HG03064 (cell line): Measurements from ENCODE around the gene ATP2A3.
"Not testable (repeated sequence)": the region's sequence is repeated elsewhere in the genome, so short reads cannot be mapped to it uniquely, and the experiment has no call there.

Source experiments
- ATAC-seq: cut with Tn5 transposase; IDR thresholded peaks from one replicate; pipeline ENCODE4 v1.9.1; 2021; ENCODE audit warnings: low read depth; ENCODE audit not compliant: unreplicated experiment

The ATP2A3 gene

DNA sequence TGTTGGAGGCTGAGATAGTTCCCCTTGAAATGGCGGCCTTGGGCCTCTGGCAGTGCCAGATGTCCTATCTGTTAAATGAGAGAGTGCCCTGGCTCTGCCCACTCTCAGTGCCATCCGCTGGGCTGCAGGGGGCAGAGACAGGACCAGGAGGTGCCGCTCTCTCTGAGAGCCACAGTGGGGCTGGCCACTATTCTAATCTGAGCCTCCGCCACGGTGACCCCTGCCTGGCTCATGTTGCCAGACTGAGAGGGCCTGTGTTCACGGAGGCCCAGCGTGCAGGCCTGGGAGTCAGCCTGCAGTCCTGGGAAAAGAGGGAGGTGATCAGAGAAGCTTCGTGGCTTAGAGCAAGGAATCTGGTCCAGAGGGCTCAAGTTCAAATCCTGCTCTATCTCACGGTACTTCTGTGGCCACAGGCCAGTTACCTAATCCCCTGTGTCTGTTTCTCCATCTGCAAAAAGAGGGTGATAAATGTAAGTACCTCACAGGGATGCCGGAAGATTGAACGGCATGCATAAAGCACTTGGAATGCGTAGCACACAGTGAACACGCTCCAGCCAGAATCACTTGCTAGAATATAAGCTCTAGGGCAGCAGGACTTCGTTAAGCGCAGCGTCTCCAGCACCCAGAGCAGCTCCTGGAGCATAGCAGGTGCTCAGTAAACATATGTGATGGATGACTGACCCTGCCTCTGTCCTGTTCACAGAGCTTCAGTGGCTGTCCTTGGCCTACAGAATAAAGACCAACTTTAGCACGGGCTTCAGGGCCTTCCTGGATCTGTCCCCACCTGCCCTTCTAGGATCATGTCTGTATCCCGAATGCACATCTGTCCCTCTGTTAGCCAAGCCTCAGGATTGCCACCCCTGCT lies 6.3 kb downstream of the ATP2A3 start:
- no peak for ATAC-seq

DNA sequence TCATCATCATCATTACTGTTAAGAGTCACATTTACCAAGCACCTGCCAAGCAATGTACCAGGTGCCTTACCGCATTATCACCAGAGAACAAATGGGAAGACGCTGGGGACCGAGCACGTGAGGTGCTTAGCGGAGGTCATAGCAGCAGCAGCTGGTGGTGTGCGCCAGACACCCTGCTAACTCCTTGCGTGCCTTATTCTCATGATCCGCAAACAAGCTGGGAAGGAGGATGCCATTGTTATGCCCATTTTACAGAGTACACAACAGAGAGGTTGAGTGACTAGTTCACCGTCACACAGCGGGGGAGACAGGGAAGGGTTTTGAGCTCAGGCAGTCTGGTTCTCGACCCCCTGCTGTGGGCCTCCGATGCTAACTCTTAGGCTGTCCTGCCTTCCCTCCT lies 7.3 kb downstream of the ATP2A3 start:
- ATAC-seq: no peak

DNA sequence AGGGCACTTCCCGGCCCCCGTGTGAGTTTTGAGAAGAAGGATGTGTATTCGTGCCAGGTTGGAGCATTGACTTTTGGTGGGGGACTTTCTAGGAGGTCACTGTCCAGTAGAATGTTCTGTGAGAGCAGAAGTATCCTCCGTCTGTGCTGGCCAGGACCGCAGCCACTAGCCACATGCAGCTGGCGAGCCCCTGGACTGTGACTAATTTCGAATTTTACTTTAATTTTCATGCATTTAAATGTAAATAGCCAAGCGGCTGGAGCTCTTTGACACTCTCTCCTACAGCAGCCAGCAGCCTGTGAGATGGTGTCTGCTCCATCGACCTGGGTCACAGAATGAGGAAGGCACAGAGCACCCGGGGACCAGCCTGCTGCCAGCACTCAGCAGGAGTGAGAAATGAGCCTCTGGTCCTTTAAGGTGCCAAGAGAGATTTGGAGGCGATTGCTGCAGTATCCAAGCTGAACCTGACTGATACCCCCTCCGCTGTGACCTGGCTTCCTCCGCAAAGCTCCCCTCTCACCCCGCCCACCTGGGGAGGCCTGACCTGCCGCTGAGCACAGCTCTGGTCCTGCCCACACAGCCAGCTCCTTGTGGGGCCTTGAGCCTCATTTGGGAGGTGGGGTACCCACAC lies 7.8 kb downstream of the ATP2A3 start:
- no peak for ATAC-seq

DNA sequence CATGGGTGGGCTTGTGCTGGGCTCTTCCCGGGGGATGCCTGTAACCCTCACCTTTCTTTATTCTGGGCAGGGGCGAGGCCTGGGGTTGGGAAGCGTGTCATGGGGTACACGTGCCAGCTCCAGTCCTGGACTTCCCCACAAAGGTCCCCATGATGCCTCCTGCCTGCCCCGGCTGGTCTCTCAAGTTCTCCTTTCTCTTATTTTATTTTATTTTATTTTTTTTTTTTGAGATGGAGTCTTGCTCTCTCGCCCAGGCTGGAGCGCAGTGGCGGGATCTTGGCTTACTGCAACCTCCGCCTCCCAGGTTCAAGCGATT lies 8.6 kb downstream of the ATP2A3 start:
- ATAC-seq: no peak

DNA sequence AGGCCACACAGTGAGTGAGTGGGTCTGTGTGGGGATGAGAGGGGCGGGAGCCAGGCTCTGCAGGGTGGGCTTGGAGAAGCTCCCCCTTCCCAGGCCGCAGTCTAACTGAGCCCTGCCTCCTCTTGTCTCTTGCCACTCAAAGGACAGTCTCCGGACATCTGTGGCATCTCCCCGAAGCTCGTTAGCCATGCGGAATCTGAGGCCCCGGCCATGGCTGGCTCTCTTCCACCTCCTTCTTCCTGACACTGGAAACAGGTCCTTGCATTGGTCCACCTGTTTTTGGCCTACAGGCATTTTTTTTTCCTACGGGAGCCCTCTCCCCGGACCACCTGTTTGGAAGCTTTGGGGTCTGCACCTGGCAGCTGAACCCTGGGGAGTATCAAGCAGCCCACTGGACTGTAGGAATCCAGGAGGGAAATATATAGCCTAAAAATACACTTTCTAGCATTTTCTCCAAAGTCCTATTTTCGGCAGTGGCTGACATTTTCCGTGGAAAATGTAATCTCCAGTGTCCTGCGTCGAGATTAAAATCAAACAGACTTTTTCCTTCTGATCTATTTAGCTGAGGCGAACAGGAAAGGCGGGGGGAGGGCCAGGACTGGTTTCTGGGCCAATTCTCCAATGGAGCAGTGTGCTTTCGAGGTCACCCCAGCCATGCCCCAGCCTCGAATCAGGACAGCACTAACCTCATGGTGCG lies 9.1 kb downstream of the ATP2A3 start:
- no peak for ATAC-seq

DNA sequence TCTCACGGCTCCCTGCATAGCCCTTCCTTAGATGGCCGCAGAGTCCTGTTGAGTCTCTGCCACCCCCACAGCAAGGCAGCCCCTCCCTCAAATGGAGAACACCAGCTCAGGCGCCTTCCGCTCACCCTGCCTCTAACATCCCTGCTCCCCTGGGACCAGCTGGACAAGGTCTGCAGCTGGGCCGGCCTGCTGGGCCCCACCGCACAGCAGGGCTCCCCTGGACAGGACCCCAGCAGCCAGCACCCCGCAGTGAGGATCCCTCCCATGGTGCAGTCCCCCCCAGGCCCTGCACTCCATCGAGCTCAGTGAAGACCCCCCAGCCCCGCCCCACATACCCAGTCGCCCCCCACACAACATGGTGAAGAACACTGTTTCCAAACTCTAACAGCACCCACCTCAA lies 10.2 kb downstream of the ATP2A3 start:
- no peak for ATAC-seq

DNA sequence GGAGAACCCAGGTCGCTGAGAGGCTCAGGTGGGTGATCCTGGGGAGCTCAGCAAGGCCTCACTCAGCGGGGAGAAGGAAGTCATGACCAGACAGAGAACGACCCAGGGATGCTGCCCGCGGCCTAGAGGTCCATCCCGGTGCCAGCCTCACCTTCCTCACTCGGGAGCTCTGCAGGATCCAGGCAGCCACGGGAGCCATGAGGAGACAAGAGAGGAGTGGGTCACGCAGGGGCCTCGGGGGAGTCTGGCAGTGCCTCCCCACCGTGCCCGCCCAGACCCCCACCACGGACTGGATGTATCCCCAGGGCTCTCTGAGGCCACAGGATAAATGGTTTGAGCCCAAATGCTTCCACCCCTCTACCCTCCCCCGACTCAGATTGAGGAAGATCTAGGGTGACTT lies 10.7 kb downstream of the ATP2A3 start:
- no peak for ATAC-seq

DNA sequence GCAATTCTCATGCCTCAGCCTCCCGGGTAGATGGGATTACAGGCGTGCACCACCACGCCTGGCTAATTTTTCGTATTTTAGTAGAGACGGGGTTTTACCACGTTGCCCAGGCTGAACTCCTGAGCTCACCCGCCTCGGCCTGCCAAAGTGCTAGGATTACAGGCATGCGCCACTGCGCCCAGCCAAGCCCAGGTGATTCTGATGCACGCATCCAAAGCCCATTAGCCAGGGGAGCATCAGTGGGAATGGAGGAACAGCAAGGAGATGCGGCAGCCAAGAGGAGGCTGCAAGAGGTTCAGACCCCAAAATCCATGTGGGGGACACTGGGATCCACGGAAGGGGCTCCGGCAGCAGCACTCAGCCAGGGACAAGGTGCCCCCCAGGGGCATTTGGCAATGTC lies 12.1 kb downstream of the ATP2A3 start:
- ATAC-seq: no peak

DNA sequence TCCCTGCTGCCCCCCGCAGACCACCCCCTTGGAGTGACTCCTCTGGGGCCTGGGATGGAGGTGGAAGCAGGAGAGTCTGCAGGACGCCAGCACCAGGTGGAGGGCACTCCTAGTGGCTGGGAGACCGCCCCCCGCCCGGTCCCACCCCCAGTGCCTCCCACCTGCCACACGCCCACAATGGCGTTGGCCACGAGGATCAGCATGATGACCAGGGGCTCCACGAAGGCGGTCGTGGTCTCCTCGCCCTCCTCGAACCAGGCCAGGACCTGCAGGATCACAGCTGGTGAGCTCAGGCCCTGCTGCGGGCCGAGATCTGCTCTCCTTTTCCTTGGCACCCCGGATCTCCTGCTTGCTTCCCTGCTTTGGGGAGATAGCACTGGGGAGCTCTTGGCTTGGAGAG lies 12.8 kb downstream of the ATP2A3 start:
- no peak for ATAC-seq

DNA sequence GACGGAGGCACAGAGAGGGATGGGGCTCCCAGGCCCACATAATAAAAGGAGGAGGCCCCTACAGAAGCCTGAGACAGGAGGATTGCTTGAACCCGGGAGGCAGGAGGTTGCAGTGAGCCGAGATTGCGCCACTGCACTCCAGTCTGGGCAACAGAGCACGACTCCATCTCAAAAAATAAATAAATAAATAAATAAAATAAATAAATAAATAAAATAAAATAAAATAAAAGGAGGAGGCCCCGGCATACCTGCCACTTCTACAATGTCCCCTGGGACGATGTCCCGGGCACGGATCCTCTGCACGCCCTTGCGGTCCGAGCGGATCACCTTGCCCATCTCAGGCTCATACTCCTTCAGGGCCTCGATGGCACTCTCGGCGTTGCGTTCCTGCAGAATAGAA lies 13.2 kb downstream of the ATP2A3 start:
- no peak for ATAC-seq

DNA sequence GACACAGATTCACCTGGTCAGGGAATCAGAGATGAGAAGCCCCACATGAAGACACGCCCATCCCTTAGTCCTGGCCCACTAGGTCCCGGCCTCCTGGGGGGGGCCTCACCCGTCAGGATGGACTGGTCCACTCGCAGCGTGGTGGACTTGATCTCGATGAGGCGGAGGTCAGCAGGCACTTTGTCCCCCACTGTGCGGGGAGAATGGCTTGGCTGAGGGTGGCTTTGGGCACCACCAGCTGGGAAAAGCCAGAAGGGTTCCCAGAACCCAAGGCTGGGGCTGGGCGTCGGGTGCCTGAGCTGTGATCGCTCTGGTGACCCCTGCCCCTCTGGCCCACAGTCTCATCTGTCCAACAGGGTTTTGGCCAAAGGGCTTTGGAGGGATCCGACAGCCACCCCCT lies 13.7 kb downstream of the ATP2A3 start:
- ATAC-seq: no peak

DNA sequence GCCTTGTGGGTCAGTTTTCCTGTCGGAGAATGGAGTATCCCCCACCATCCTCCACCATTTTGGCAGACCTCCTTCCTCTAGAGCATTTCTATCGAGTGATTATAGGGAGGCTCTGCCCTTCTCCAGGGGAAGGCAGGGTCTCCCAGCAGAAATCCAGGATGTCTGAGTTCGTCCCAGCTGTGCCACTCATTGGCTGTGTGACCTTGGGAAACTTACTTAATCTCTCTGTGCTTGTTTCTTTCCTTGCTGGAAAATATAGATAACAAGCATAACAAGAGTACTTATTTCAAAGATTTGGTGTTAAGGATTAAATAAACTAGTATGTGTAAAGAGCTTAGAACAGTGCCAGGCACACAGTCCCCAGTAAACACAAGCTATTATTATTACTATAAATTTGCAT lies 14.8 kb downstream of the ATP2A3 start:
- no peak for ATAC-seq

DNA sequence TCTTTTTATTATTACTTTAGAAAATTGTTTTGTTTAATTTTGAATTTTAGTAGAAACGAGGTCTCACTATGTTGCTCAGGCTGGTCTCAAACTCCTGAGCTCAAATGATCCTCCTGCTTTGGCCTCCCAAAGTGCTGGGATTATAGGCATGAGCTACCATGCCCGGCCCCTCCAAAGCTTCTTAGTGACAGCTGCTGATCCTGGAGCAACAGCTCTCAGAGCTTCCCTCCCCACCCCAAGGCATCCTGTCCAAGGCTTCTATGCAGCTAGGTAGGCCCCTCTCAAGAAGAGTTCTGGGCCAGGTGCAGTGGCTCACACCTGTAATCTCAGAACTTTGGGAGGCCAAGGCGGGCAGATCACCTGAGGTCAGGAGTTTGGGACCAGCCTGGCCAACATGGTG lies 15.7 kb downstream of the ATP2A3 start:
- not testable (repeated sequence) for ATAC-seq

DNA sequence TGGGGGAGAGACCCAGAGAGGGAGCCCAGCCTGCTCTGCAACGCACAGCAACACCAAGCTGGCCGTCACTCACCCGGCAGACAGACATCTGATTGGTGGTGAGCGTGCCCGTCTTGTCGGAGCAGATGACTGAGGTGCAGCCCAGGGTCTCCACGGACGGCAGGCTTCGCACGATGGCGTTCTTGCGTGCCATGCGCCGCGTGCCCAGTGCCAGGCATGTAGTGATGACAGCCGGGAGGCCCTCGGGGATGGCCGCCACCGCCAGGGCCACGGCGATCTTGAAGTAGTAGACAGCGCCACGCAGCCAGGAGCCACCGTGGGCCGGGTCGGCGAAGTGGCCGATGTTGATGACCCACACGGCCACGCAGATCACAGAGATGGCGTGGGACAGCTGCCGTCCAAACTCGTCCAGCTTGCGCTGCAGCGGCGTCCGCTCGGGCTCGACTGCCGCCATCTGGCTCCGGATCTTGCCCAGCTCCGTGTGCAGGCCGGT lies 16.9 kb downstream of the ATP2A3 start:
- ATAC-seq: no peak

DNA sequence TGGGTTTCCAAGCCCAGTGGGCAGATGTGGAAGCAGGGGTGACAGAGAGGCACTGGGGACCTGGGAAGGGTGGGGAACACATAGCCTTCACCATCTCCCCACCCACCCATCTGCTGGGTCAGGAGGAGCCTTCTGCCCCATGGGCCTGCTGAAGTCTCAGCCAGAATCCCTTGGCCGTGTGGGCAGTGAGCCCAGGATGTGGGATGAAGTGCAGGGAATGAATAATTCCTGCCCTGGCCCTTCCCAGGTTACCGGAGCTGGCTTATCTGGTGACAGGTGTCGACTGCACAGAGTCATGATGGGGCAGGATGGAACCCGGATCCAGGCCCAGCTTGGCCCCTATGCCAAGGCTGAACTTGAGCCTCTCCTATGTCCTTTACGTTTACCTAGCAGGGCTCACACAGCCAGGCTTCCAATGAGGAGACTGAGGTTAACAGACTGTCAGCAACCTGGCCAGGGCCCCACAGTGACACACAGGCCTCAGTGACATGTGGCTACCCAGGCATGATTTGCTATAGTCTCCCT lies 17.5 kb downstream of the ATP2A3 start:
- no peak for ATAC-seq

DNA sequence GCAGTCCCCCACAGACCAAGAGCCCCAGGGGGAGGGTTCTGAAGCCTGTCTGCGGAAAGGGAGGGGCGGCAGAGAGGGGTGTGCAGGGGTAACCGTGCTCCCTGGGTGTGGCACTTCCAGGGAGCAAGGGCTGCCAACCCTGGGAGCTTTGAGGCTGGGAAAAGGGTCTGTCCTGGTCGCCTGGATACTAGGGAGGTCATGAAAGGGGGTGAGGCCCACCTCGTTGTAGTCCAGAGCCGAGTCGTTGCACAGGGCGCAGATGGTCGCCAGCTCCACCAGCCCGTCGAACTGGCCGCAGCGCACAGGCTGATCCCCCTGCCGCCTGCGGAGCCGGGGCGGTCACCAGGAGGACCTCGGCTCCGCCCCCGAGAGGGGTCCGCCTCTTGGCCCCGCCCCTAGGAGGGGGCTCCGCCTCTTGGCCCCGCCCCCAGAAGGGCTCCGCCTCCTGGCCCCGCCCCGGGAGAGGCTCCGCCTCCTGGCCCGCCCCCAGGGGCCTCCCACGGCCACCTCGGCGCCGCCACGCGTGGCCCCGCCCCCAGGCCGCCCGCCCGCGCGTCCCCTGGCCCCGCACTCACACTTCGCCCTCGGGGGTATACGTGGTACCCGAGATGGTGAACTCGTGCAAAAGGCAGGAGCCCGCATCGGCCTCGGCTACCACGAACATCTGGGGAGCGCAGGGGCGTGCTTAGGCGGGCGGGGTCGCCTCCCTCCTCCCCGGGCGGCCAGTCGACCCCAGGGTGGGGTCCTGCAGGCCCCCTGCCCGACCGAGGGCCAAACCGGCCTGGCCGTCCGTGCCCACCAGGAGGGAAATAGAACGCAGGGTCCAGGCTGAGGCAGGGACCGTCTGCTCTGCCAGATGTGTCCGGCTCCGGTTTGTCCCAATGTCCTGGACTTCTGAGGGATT lies 19.5 kb downstream of the ATP2A3 start:
- ATAC-seq: no peak

DNA sequence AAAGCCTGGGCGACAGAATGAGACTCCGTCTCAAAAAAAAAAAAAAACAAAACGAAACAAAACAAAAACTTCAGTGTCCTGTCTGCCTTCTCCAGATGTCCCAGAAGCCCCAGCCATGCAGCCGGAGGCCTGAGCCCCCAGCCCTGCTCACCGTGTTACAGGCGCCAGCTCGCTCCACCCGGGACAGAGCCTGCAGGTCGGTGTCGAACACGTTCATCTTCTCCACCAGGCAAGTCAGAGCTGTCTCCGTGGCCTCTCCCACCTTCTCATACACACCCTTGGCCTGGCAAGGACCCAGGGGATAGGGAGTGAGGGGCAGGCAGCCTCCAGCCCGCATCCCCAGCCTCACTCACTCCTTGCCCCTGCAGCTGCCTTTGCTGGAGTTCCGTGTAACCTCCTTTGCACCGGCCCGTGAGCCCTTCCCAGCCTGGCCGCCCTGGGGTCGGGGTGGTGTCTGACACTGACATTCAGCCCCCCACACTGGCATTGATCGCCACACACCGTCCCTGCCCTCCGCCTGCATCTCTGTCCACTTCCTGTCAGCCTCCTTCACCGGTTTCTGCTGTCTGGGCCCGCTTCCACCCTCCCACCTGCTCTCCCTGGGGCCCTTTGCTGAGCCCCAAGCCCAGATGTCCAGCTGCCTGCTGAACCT lies 20.9 kb downstream of the ATP2A3 start:
- ATAC-seq: no peak

DNA sequence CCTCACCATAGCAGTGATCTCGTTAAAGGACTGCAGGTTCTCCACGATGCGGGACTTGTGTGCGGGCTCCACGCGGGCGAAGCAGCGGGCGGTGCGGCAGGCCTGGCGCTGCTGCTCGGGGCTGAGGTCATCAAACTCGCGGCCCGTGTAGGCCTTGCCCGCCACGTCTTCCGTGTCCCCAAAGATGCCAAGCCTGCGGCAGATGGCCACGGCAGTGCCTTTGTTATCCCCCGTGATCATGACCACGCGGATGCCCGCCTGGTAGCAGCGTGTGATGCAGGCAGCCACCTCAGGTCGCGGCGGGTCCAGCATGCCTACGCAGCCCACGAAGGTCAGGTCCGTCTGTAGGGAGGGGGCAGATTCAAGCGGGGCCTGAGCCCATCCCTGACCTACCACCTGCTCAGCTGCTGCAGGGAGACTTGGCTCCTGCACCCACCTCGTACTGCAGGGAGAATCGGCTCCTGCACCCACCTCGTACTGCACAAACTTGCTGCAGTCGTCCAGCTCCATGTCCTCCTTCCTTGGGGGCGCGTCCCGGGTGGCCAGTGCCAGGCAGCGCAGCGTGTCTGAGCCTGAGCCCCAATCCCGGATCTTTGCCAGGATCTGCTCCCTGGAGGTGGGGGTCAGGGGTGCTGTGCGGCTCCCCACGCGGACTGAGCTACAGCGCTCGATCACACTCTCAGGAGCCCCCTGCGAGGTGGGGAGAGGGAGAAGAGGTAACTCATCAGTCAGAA lies 23.1 kb downstream of the ATP2A3 start:
- ATAC-seq: no peak

DNA sequence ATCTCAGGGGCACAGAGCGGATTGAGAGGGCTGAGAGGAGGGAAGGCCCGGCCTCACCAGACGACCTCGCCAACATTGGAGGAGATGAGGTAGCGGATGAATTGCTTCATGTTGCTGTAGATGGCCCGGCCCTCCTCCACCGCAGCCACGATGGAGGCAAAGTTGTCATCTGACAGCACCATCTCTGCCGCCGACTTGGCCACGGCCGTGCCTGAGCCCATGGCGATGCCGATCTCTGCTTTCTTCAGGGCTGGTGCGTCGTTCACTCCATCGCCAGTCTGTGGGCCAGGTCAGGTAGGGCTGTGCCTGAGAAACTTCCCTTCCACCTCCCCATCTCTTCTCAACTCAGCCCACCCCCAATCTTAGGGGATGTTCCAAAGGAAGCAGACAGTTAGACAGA lies 26.9 kb downstream of the ATP2A3 start:
- no peak for ATAC-seq
